ENCODE results near the gene CT47B1.
"Not testable (repeated sequence)": the region's sequence is repeated elsewhere in the genome, so short reads cannot be mapped to it uniquely, and the experiment has no call there.

The CT47B1 gene

GRCh38 chrX:120875766-120876165 lies at the start of gene CT47B1:
Gene CT47B1 (minus strand): TSS chrX:120875866. CDS start chrX:120875670, 196 bp downstream.
- DNase-seq, result not testable (repeated sequence)

DNA sequence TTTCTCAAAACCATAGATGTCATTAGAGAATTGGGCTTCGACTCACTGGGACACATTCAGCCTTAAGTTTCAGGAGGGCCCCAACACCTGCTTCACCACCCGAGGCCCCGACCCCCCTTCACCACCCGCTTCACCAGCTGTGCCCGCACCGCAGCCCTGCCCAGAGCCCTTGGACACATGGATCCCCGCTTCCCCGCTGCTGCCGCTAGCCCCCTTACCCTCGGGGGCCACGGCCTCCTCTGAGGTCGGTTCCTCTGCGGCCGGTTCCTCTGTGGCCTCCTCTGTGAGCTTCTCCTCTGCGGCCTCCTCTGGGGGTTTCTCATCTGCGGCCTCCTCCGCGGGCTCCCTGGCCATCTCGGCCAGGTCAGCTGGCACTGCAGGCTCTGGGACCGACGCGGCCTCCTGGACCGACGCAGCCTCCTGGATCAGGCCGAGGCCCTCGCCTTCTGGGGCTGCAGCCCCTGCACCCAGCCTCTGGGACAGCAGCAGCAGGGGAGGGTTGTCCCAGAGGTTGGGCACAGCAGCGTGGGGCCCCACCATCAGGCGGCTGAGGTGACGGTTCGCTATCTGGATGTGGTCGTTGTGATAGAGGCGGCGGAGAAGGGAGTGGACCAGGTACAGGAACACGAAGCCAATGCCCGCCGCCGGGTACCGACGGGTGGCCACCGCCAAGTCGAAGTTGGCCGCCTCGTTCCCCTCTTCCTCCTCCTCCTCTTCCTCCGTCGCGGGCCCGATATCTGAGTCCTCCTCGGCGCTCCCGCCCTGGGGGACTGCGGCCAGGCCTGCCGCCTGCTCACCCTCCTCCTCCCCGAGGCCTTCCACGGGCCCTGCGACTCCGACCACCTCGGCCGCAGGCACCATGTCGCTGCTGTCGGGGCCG lies 748 bp downstream of the CT47B1 start:
- no peak for DNase-seq

- no peak for DNase-seq
These were observed 18.4 kb downstream of the CT47B1 start for GRCh38 chrX:120857240-120857639.

DNA sequence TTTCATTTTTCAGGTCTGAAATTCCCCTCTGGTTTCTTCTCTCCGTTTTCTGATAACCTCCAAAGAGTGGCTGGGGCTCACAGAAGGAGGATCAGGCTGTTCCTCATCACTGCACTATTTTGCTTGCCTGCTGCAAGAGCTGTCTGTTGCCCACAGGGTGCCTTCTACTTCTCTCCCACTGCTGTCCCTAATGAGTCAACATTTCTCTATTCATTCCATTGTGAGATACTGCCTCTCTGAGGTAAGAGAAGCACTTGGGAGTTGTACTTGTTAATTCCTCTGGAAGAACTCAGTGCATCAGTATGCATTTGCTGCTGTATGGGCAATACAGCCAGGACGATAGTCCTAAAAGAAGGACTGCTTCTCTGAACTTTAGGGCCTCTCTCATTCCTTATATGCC lies 34.8 kb downstream of the CT47B1 start:
- no peak for DNase-seq

DNA sequence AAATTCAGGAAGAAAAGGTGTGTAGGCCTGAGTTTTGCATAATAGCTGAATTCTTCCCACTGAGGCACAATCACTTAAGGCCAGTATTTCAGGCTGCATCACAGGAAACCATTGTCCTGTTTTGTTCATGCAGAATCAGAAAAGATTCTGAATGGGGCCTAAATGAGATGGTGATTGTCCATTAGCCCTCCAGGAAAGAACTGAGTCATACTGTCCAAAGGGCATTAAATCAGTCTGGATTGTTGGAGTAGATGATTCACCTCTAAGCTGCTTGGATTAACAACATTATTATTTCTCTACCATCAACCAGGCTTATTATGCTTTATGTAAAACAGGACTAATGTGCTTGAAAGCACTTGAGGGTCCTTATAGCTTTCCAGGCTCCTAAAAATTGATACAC lies 36.2 kb downstream of the CT47B1 start:
- DNase-seq, result no peak

DNA sequence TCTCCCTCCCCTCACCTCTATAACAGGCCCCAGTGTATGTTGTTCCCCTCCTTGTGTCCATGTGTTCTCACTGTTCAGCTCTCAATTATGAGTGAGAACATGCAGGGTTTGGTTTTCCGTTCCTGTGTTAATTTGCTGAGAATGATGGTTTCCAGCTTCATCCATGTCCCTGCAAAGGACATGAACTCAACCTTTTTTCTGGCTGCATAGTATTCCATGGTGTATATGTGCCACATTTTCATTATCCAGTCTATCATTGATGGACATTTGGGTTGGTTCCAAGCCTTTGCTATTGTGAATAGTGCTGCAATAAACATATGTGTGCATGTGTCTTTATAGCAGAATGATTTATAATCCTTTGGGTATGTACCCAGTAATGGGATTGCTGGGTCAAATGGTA lies 48.5 kb downstream of the CT47B1 start:
- DNase-seq, result not testable (repeated sequence)

- DNase-seq, result no peak
These were observed 50.5 kb downstream of the CT47B1 start for GRCh38 chrX:120825146-120825545.

GRCh38 chrX:120824021-120824420 lies 51.6 kb downstream of the CT47B1 start:
- DNase-seq, result no peak

- DNase-seq, result no peak
These were observed 52.1 kb downstream of the CT47B1 start for GRCh38 chrX:120823556-120823955.

Data from CD4-positive, alpha-beta T cell treated with Interleukin-17A for 4 hours (primary cell).